Measurements from ENCODE around the gene ATPAF2.
A peak's percentile ranks its signal among the peaks of the same experiment; 100 is the strongest.

ATPAF2 gene

GRCh38 chr17:18038861-18039534 is at the start of gene ATPAF2, which contains the start of gene GID4:
ATPAF2 (minus strand) TSS chr17:18039168; CDS start chr17:18039013, 155 bp downstream.
GID4 (plus strand) TSS chr17:18039408; CDS start chr17:18039465, 57 bp downstream.
- peak; percentile 94 for DNase-seq

- peak; percentile 75 for DNase-seq
Observed at GRCh38 chr17:18087610-18088491, 48.9 kb upstream of the ATPAF2 start, which contains the start of gene DRG2. DRG2 (plus strand) TSS chr17:18087948; CDS start chr17:18088024, 76 bp downstream.

GRCh38 chr17:18084256-18084655 is 45.3 kb upstream of the ATPAF2 start:
- DNase-seq = no peak

- DNase-seq = no peak
Observed at GRCh38 chr17:18079543-18079942, 40.6 kb upstream of the ATPAF2 start.

- DNase-seq = no peak
Observed at GRCh38 chr17:18076936-18077335, 38.0 kb upstream of the ATPAF2 start.

GRCh38 chr17:18074566-18075272 is 35.8 kb upstream of the ATPAF2 start:
- no peak for DNase-seq

- no peak for DNase-seq
Observed at GRCh38 chr17:18071751-18072150, 32.8 kb upstream of the ATPAF2 start.

GRCh38 chr17:18070861-18071340 is 31.9 kb upstream of the ATPAF2 start:
- no peak for DNase-seq

GRCh38 chr17:18069101-18069500 is 30.1 kb upstream of the ATPAF2 start:
- DNase-seq = no peak

GRCh38 chr17:18066866-18067265 is 27.9 kb upstream of the ATPAF2 start:
- DNase-seq = no peak

- DNase-seq = no peak
Observed at GRCh38 chr17:18065546-18065945, 26.6 kb upstream of the ATPAF2 start.

- no peak for DNase-seq
Observed at GRCh38 chr17:18064053-18064452, 25.1 kb upstream of the ATPAF2 start.

GRCh38 chr17:18059283-18059682 is 20.3 kb upstream of the ATPAF2 start:
- no peak for DNase-seq

- DNase-seq = no peak
Observed at GRCh38 chr17:18056214-18056613, 17.2 kb upstream of the ATPAF2 start.

- DNase-seq = no peak
Observed at GRCh38 chr17:18055597-18055996, 16.6 kb upstream of the ATPAF2 start.

GRCh38 chr17:18045691-18046350 is 6.9 kb upstream of the ATPAF2 start:
- no peak for DNase-seq

GRCh38 chr17:18044609-18045008 is 5.6 kb upstream of the ATPAF2 start:
- DNase-seq = no peak

GRCh38 chr17:18043491-18043890 is 4.5 kb upstream of the ATPAF2 start:
- no peak for DNase-seq

- no peak for DNase-seq
Observed at GRCh38 chr17:18042983-18043382, 4.0 kb upstream of the ATPAF2 start.

- no peak for DNase-seq
Observed at GRCh38 chr17:18041776-18042175, 2.8 kb upstream of the ATPAF2 start.

- no peak for DNase-seq
Observed at GRCh38 chr17:18040261-18040858, 1.4 kb upstream of the ATPAF2 start.
